ENCODE results near the gene SEZ6L2.
A peak's percentile ranks its signal among the peaks of the same experiment; 100 is the strongest.

The SEZ6L2 gene

DNA sequence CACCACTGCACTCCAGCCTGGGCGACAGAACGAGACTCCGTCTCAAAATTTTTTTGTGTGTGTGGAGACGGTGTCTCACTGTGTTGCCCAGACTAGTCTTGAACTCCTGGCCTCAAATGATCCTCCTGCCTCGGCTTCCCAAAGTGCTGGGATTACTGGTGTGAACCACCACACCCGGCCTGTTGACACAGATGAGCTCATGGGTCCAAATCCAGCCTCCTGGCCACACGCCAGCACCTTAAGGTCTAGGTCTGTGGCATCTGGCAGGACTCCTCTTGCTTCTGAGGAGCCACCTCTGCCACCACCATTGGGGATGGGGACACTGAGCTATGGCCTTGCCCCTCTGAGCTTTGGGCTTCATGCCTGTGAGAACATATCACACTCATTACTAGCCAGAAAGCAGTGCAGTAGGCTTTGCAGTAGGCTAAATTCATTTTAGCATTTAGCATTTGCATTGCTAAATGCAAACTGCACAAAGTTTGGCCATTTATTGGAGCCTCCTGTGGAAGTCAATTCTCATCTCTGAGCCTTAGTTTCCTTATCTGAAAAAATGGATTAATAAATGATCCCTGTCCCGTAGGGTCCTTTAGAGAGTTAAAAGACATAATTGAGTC is 30.8 kb downstream of the SEZ6L2 start:
- peak; percentile 32 for DNase-seq
- Histone ChIP-seq H3K9me3 (ENCODE audit: severe bottlenecking) (no peaks in the 10 kb centered on the region), H3K27ac (no peak overlapping the region), H3K36me3 (peaks cover 15% of the 10 kb centered on the region), H3K4me3 (ENCODE audit: low read depth, low read length) (no peak overlapping the region), H3K27me3 (ENCODE audit: insufficient read depth, low read depth, severe bottlenecking) (no peaks in the 10 kb centered on the region)
- TF ChIP-seq, protein P1, sequence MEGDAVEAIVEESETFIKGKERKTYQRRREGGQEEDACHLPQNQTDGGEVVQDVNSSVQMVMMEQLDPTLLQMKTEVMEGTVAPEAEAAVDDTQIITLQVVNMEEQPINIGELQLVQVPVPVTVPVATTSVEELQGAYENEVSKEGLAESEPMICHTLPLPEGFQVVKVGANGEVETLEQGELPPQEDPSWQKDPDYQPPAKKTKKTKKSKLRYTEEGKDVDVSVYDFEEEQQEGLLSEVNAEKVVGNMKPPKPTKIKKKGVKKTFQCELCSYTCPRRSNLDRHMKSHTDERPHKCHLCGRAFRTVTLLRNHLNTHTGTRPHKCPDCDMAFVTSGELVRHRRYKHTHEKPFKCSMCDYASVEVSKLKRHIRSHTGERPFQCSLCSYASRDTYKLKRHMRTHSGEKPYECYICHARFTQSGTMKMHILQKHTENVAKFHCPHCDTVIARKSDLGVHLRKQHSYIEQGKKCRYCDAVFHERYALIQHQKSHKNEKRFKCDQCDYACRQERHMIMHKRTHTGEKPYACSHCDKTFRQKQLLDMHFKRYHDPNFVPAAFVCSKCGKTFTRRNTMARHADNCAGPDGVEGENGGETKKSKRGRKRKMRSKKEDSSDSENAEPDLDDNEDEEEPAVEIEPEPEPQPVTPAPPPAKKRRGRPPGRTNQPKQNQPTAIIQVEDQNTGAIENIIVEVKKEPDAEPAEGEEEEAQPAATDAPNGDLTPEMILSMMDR (IDR thresholded peaks at IDR 0.05; ENCODE audit: low read depth, low read length) = no peak

DNA sequence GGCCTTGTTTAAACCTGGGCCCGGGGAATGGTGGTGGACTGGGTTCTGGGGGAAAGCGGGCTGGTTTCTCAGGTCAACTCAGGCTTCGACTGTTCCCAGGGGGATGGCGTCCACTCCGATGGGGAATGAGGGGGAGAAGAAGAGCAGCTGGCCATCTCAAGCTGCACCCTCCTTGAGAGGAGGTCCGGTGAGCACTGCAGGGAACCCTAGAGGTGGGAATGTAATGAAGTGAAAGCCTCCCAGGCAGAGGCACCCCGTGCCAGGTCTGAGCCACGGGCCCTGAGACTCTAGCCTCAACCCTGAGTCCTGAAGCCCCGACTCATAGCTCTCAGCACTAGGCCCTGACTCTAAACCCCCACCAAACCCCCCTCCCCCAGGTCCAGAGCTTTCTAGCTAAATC is 35.1 kb downstream of the SEZ6L2 start:
- no peak for DNase-seq

DNA sequence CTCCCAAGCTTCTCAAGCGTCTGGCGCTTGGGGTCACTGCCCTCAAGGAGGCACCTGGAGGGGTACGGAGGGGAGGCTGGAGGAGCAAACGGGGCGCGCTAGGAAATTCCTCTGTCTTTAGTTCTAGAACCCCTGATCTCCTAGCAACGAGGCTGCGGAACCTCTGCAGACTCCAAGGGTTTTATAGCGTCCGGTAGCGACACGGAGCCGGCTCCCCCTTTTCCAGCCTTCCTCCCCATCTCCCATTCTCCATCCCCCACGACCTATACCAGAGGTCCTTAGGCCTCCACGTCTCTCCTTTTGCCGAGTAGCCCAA is 35.7 kb downstream of the SEZ6L2 start:
- Histone ChIP-seq H3K27me3 (ENCODE audit: insufficient read depth, low read depth, severe bottlenecking) (no peaks in the 10 kb centered on the region), H3K4me3 (ENCODE audit: low read depth, low read length) (no peak overlapping the region), H3K36me3 (peaks cover 19% of the 10 kb centered on the region), H3K27ac (peak overlapping the region; percentile 99), H3K9me3 (ENCODE audit: severe bottlenecking) (no peaks in the 10 kb centered on the region)
- DNase-seq = no peak
- TF ChIP-seq, protein P1 (IDR thresholded peaks at IDR 0.05; ENCODE audit: low read depth, low read length) = no peak

More for the DNA sequence above, 35.1 kb downstream of the SEZ6L2 start:
- peaks cover 15% of the 10 kb centered on the region for H3K36me3 ChIP-seq
- no peaks in the 10 kb centered on the region for H3K27me3 ChIP-seq (ENCODE audit: insufficient read depth, low read depth, severe bottlenecking)
- H3K27ac ChIP-seq = peak overlapping the region; percentile 99
- H3K4me3 ChIP-seq (ENCODE audit: low read depth, low read length) = no peak overlapping the region
- TF ChIP-seq, protein P1 (IDR thresholded peaks at IDR 0.05; ENCODE audit: low read depth, low read length) = no peak
- H3K9me3 ChIP-seq (ENCODE audit: severe bottlenecking) = no peaks in the 10 kb centered on the region

DNA sequence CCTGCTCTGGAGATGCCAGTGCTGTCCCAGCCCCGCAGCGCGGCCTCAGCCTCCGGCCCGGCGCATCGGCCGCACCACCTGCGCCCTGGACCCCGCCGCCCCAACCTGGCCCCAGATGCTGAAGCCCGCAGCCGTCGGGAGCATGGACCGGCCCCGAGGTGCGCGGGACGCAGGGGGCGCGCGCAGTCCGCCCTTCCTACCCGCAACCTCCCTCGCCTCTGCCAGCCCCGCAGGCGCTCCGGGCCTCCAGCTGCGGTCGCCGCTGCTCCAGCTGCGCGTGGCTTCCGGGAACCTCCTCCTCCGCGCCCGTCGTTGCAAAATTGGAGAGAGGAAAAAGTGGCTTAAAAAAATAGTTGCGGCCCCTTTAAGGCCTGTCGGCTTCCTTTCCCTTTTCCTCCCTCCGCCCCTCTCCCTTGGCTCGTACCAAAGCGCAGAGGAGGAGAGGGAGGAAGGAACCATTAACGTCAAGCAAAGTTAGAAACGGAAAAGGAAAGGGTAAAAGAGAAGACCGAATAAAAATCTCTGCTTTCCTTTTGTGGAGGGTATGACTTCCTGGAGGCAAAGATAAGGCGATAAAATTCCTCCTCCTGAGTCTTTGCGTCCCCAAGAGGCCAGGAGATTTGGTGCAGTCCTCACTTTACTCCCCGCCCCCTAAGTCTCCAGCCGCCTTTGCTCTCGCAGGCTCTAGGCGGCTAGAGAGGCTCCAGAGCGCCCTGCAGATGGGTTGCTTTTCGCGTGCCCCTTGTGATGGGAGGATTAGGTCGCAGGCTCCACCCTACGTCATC is 36.3 kb downstream of the SEZ6L2 start, which contains the start of gene CDIPT:
CDIPT (minus strand) TSS at position 343 of the 785 bp plus-strand sequence. CDS start 369 bp downstream, outside the sequence.
- peak within 1 kb of the TSS; percentile 67 for H3K4me3 ChIP-seq (ENCODE audit: low read depth, low read length)
- peak; percentile 95 for DNase-seq
- TF ChIP-seq, protein P1 (IDR thresholded peaks at IDR 0.05; ENCODE audit: low read depth, low read length) = peak; percentile 79
- H3K36me3 ChIP-seq = peaks cover 23% of the 10 kb centered on the region
- no peaks in the 10 kb centered on the region for H3K9me3 ChIP-seq (ENCODE audit: severe bottlenecking)
- H3K27me3 ChIP-seq (ENCODE audit: insufficient read depth, low read depth, severe bottlenecking) = no peaks in the 10 kb centered on the region
- peak within 1 kb of the TSS; percentile 99 for H3K27ac ChIP-seq

DNA sequence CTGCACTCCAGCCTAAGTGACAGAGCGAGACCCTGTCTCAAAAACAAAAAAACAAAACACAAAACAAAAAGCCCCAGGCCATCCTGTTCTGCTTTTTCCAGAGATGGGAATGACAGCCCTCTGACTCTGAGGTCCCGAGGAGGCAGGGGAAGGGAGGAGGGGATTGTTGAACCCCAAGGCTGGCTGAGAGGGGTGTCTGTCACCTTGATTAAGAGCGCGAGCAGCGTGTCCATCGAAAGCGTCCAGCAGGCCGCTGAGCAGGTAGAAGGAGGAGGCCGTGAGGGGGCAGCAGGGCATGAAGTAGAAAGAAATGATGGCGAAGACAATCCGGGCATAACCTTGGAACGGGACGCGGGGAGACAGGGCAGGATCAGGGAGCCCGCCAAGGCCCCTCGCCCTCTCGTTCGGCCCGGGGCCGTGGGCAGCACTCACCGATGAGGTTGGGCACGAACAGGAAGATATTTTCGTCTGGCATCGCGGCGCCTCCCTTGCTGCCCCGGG is 36.9 kb downstream of the SEZ6L2 start:
- DNase-seq = peak; percentile 40
- peaks cover 23% of the 10 kb centered on the region for H3K36me3 ChIP-seq
- H3K4me3 ChIP-seq (ENCODE audit: low read depth, low read length) = peak overlapping the region; percentile 67
- H3K9me3 ChIP-seq (ENCODE audit: severe bottlenecking) = no peaks in the 10 kb centered on the region
- H3K27ac ChIP-seq = peak overlapping the region; percentile 99
- TF ChIP-seq, protein P1 (IDR thresholded peaks at IDR 0.05; ENCODE audit: low read depth, low read length) = peak; percentile 13; the same call in 1 of the 2 replicates
- H3K27me3 ChIP-seq (ENCODE audit: insufficient read depth, low read depth, severe bottlenecking) = no peaks in the 10 kb centered on the region
